A549 (cell line): ENCODE results near the gene ESPN.

ENCODE experiments used
- CTCF ChIP-seq: fragments of >200 bp; sonication (Bioruptor Twin); formaldehyde crosslinking; IDR thresholded peaks from 3 replicates; pipeline ENCODE4 v1.5.1; 2016
- ESRRA ChIP-seq: fragments of 150-350 bp; IDR thresholded peaks from 2 replicates; pipeline ENCODE4 v1.6.1; 2014; ENCODE audit warnings: mild to moderate bottlenecking, low read length, borderline replicate concordance
- HDAC2 ChIP-seq: fragments of 200-600 bp; sonication (generic); IDR thresholded peaks from 2 replicates; pipeline ENCODE4 v1.6.1; 2016
- HOXA7 ChIP-seq: fragments of 250-450 bp; sonication (Bioruptor Pico); IDR thresholded peaks from 2 replicates; pipeline ENCODE4 v1.5.0; 2020; ENCODE audit warnings: mild to moderate bottlenecking, moderate library complexity
- PHF8 ChIP-seq: fragments of 200-600 bp; sonication (generic); IDR thresholded peaks from 2 replicates; pipeline ENCODE4 v1.6.1; 2016; ENCODE audit warnings: low read depth, mild to moderate bottlenecking, antibody characterized with exemption, moderate library complexity, borderline replicate concordance
- POLR2A ChIP-seq: IDR thresholded peaks from 2 replicates; pipeline ENCODE4 v1.6.1; 2012; ENCODE audit warnings: mild to moderate bottlenecking, low read length
- POLR2AphosphoS2 ChIP-seq: conservative IDR thresholded peaks from 2 replicates; pipeline ENCODE4 v1.6.1; 2012; ENCODE audit warnings: low read length, improper control_type of control experiment, inconsistent platforms
- SMC3 ChIP-seq: fragments of >200 bp; sonication (Bioruptor Twin); formaldehyde crosslinking; IDR thresholded peaks from 3 replicates; pipeline ENCODE4 v1.6.1; 2018; ENCODE audit warnings: inconsistent platforms
- USF2 ChIP-seq: fragments of 450-650 bp; IDR thresholded peaks from 2 replicates; pipeline ENCODE4 v1.6.1; 2014; ENCODE audit warnings: antibody characterized with exemption

- no peak for TF ChIP-seq POLR2A
- no peak for TF ChIP-seq SMC3
- no peak for TF ChIP-seq CTCF
- TF ChIP-seq POLR2AphosphoS2, result no peak
- no peak for TF ChIP-seq ESRRA
- no peak for TF ChIP-seq USF2
- no peak for TF ChIP-seq HDAC2
- TF ChIP-seq HOXA7 (CRISPR knock-in tag), result no peak
- TF ChIP-seq PHF8, result no peak
These were observed 22.1 kb downstream of the ESPN start for GRCh38 chr1:6446665-6447015.
